GM21423 (cell line): Measurements from ENCODE around the gene DNAH8.

Experiments used
- ATAC-seq: cut with Tn5 transposase; IDR thresholded peaks from one replicate; pipeline ENCODE4 v1.9.1; 2021; ENCODE audit warnings: mild to moderate bottlenecking, moderate library complexity; ENCODE audit not compliant: unreplicated experiment

DNAH8 gene

DNA sequence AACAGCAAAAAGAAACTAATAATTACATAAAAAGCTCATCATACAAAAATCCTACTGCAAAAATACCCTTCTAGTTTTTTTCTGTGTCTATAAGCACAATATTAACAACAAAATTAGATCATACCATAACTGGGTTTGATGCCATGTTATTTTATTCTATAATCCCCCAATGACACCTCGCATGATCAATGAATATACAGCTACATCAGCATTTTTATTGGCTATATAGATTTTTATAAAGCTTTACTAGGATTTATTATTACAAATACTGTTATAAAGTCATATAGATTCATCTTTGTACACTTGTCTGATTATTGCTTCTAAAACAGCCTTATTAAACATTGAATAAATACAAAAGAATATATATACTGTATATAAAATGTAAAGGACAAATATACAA, 288.4 kb downstream of the DNAH8 start:
- ATAC-seq, result no peak

DNA sequence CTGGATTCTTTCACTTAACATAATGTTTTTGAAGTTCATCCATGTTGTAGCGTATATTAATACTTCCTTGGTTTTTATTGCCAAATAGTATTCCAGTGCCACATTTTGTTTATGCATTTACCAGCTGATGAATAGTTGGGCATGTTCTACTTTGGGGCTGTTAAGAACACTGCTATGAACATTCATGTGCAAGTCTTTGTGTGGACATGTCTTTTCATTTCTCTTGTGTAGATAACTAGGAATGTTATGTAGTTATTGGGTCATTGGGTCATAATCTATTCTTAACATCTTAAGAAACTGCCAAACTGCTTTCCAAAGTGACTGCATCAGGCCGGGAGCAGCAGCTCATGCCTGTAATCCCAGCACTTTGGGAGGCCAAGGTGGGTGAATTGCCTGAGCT, 289.7 kb downstream of the DNAH8 start:
- ATAC-seq, result no peak

DNA sequence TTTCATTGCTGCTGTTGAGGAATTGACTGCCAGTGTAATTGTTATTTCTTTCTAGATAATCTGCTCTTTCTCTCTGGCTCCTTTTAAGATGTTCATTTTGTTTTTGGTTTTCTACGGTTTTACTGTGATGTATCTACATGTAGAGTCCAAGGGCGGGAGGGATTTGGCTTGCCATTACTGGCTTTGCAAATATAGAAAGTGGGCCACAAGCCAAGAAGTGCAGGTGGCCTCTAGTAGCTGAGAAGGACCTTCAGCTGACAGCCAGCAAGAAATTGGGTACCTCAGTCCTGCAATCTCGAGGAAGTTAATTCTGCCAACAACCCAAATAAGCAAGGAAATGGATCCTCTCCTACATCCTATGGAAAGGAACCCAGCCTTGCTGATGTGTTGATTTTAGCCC, 290.7 kb downstream of the DNAH8 start:
- ATAC-seq, result no peak

DNA sequence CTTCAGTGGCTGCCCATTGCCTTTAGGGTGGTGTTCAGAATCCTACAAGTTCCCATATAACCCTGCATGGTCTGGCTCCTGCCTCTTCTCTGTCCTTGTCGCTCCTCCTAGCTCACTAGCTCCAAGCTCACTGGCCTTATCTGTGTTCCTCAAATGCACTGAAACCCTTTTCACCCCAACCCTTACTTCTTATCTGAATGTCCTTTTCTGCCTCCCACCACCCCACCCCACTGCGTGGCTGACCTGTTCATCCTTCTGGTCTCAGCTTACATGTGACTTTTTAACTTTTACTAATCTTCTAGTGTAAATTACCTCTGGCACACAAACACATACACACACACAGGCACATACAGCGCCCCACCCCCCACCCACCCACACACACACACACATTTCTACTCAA, 292.5 kb downstream of the DNAH8 start:
- no peak for ATAC-seq

DNA sequence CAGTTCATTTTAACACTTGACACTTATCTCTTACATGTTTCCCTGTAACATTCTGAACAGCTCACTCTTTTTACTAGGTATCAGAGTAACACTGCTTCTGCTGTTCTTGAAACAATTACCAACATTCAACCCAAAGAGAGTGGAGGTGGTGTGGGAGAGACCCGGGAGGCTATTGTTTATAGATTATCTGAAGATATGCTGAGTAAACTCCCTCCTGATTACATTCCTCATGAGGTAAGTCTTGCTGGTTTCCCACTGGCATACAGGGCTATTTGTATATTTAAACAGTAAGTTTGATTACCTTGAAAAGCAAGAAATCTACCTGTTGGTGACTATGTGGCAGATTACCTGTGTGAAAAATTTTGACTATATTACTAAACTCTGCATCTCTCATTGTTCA, 293.6 kb downstream of the DNAH8 start:
- no peak for ATAC-seq

DNA sequence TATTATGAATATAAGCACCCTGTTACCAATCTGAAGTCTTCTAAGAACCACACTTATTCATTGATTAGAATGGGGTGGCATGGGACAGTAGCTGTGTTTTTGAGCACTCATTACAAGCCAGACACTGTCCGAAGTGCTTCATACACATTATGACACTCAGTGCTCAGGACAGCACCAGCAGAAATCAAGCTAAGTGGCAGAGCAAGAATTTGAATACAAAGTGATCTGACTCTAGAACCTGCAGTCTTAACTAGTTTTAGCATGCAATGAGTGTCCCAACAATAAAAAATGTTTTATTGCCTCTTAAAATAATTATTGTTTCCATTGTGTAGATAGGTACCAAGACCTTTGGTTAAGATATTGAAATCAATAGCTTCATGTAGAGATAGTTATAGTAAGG, 294.4 kb downstream of the DNAH8 start:
- ATAC-seq, result no peak

DNA sequence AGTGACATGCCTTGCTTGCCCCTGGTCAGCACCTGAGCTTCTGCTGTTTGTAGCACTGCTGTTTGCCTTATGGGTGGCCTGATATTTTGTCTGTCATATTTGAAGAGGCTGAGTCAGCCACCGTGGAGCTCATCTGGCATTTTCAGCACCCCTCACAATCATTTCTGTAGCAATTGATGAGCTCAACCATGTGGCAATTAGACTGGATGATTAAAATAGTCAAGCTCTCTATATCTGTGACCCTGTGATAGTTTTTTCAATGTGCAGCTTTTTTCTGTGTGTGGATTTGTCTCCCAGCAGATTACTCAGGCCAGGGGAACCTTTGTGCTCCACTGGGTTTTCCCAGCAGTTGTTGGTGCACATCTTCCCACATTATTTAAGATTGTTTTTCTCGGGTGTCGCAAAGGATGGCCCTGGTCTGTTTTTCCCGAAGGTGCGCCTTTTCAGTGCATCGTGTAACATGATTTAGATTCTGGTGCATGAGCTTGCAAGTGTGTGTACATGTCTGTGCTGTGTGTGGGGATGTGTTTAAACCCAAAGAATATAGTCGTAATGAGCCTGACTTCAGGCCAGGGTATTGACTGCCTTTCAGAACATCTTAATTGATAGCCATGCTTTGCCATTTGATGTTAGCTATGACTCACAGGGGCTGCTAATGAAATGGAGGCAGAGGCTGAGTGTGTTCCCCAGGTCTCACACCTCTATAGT, 301.9 kb downstream of the DNAH8 start:
- ATAC-seq, result no peak

DNA sequence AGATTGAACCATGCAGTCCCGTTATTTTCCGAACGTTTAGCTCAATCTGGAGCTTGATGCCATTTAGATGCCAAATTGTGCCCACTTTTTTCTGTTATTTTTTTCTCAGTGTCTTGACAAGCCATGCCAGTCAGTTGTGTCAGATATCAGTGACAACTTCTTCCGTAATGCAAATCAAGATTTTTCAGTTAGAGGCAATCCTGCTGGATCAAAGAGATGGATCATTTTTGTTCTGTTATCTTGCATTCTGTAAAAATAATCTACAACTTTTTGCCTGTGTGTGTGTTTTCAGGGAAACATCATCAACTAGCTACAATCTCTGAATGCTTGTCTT, 302.4 kb downstream of the DNAH8 start:
- ATAC-seq, result no peak

DNA sequence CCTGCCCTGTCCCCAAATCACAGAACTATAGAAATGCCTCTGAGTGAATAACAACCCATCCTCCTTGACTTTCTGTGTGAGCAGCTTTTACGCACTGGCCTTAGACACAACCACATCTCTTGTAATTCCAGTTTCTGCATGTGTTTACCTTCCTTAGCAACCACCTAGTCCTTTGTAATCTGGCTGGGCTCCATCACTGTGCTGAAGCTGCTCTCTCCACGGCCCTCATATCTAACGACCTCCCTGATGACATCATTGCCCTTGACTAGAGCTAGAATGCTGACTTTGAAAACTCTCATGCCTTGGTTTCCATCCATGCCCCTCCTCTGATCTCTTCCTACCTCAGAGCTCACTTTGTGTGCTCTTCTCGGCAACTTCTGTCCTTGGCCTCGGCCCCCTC, 303.0 kb downstream of the DNAH8 start:
- no peak for ATAC-seq

DNA sequence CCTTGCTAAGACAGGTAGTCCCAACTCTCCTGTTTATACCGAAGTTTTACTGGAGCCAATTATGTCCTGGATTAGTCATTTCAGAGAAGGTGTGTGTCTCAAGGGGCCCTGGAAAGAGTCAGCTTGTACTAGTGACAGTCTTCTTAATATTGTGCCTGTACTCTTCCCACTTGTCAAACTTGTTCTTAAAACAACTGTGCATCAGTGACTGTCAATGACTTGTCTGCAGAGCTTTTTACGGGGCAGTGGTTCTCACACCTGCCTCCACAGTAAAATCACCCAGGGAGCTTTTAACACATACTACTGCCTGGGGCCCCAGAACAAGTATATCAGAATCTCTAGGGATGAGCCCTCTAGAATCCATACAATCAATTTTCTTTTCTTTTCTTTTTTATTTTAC, 305.0 kb downstream of the DNAH8 start:
- ATAC-seq, result no peak

DNA sequence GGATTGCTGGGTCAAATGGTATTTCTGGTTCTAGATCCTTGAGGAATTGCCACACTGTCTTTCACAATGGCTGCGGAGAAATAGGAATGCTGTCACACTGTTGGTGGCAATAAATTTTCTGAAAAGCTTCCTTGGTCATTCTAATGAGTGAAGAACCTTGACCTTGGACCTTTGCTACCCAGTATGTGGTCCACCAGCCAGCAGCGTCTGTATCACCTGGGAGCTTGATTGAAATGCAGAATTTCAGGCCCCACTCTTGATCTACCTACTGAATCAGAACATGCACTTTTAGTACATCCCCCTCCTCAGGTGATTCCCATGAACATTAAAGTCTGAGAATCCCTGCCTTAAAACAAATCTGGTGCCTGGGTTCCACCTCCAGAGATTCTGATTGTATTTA, 305.9 kb downstream of the DNAH8 start:
- ATAC-seq, result no peak

DNA sequence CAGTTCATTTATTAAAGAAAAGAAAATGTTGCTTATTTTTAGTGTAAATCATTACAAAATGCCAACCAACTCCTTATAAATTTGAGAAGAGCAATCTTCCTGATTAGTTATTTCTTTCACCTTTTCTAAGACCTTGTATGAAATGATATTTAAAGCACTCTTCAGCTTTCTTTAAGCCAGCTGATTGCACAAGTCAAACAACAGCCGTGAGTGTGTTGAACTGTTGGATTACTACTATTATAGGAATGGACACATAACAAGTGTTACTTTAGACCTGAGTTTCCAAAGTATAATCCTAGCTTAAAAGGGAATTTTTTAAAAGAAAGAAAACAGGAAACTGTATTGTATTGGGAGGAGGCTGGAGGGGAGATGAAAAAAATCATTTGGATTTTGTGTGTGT, 306.7 kb downstream of the DNAH8 start:
- no peak for ATAC-seq

DNA sequence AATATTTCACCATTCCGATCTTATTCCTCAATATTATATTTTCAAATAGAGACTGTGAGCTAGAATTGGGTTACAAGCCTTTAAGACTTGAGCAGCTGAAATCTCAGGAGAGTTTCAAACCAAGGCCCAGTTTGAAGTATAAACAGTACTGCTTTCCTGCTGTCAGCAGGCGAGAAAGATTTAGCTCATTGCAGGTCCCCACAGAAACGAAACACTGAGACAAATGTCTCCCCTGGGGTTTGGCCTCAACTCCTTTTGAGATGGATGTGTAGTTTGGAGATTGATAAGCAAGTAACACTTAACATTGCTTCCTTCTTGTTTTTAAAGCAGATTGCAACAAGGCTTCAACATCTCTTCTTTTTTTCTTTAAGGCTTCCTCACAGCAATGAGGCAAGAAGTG, 311.1 kb downstream of the DNAH8 start:
- no peak for ATAC-seq

DNA sequence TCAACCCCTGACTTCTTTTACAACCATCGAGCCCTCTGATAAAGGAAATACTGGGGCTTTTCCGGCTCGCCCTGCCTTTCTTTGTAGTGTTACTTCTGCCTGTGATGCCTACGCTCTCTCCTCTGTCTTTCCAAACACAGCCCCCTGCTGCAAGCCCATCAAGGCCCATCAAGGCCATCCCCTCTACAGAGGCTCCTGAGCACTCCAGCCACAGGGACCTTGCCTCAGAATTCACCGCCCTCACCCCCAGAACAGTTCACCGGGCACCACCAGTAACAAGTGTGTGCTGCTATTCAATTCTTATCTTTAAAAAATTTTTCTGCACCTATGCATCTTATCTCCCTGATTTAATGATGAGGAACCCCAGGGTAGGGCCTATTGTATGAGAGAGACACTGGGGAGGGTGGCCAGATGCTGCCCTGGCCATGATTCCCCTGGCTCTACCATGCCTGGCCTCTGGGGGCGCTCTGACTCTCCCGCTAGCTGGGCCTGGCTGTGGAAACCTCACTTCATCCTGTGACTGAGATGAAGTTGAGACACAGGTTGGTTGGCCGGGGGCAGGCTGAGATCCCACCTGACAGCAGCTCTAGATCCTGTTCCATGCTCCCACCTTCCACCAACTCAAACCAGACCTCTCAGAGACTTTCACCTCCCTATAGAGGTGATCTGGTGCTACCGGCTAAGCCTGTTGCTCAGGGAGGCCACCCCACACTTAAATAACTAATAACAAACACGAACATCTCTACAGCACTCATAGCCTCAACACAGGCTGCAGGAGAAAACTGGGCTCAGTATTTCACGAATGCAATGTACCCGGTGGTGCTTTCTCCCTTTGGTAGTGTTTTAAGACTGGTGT, 314.3 kb downstream of the DNAH8 start:
- peak; percentile 63 for ATAC-seq

DNA sequence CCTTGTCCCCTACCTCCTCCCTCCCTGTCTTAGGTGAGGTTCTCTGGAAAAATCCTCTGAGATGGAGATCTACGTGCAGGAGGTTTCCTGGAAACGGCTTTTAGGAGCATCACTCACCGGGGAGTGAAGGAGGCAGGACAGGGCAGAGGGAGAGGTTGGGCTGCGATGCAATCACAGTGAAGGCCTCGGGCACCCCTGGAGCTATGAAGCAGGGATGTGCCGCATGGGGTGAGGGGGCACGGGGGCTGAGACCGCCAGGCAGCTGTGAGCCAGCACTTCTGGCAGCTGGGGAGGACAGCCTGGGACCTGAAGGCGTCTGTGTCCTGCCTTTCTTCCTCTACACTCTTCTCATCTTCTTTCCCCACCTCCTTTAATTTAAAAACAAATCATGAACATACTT, 320.6 kb downstream of the DNAH8 start:
- no peak for ATAC-seq

DNA sequence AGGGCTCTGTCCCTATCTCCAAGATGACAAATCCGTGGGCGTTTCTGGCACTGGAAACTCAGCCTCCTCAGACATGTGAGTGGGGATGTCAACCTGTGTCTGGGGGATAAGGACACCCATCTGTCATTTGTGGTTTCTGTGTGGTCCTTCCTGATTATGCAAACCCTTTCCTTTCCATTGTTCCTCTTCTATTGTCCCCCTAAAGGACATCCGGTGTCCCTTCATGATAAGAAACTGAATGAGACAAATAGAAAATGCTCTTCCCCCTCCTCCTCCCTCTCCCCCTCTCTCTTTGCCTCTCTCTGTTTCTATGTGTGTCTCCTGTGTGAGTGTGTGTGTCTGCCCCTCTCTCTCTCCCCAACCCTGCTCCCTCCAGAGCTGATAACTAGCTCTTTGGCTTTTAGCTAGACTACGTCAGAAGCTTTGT, 322.0 kb downstream of the DNAH8 start:
- ATAC-seq, result no peak

DNA sequence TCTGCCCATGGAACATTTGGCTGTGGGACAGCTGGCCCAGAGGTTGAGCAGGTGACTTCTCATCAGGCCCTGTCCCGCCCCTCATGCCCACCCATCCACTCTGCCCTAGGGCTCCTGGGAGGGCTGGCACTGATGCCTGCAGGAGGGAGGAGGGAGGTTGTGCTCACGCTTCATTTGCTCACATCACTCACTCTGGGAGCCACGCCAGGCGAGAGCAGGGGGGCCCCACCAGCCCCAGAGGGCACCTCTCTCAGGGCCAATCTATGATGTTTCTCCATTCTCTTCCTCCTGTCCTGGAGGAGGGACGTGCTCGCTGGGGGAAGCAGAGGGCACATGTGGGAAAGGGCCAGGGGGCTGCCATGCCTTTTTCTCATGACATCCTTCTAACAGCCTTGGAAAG, 322.6 kb downstream of the DNAH8 start:
- no peak for ATAC-seq

DNA sequence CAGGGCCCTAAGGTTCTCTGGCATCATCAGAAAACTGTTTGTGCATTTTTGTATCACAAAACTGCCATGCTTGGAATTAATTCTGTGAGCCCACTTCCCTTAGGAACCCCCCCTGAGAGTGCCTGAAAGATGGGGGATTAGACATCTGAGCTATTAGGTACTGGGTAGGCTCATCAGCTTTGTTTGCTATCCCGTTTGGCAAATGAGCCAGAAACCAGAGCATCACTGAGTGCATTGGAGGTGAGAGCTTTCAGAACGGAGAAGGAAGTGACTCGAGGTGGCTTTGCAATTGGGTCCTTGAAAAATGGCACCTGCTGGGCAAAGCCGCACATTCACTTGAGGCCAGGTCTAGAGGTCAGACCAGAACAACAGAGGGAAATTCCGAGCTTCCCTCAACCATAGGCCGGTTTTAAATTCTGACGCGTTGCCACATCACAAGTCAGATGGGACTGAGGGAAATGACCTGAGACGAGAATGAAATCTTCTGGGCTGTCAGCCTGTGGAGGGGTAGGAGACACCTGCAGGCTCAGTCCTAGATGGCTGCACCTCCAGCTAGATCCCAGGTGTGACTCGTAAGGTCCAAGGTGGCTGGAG, 325.1 kb downstream of the DNAH8 start:
- no peak for ATAC-seq

DNA sequence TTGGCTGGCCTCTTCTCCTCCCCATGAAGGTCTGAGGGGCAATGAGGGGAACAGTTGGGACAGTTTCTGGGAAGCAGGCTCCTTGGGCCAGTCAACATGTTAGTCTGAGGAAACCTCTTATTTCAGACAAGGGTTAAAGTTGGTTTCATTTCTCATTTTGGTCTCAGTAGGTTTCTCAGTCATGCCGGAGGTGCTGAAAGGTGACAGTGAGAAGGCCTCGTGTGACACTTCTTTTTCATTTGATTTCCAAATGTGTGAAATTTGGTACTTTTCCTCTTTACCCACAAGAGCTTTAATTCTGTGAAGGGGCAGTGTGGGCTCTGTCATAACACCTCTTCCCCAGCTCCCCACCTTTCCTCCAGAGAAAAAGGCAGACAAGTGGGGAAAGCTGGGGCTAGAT, 326.0 kb downstream of the DNAH8 start:
- no peak for ATAC-seq

DNA sequence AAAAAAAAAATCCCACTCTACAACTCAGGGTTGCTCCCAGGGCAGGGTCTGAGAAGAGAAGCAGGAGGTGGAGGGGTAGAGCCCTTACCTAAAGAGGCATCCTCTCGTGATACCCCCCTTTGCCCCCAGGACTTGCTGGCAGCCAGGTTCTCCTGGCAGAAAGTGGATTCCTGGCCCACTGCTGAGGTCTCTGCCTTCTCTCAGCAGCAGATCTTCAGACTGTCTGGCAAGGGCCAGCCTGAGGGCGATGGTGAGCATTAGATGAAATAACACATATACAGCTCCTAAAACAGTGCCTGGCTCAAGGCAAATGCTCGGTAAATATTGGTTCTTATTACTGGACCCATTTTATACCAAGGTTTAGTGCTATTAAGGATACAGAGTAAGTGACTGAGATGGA, 328.7 kb downstream of the DNAH8 start:
- ATAC-seq, result no peak

DNA sequence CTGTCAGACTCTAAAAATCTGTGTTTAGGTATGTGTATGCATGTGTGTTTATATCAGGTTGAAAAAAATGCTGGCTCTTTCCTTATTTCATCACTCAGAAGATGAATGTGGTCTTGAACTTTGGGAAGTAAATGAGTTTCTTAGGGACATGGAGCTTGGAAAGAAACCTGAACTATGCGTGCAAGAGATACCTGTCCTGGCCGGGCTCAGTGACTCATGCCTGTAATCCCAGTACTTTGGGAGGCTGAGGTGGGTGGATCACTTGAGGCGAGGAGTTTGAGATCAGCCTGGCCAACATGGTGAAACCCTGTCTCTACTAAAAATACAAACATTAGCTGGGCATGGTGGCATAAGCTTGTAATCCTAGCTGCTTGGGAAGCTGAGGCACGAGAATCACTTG, 329.1 kb downstream of the DNAH8 start:
- no peak for ATAC-seq
